COR-L47 (cell line): ENCODE measurements around the gene KLHL29.

Experiments
- DNase-seq: peaks from one replicate; lab custom pipeline; 2025; lab: John Stamatoyannopoulos, UW

The KLHL29 gene

GRCh38 chr2:23659773-23660172 lies 274.8 kb downstream of the KLHL29 start:
- no peak for DNase-seq

- DNase-seq, result no peak
Observed at GRCh38 chr2:23660237-23660636, 275.3 kb downstream of the KLHL29 start.

DNA sequence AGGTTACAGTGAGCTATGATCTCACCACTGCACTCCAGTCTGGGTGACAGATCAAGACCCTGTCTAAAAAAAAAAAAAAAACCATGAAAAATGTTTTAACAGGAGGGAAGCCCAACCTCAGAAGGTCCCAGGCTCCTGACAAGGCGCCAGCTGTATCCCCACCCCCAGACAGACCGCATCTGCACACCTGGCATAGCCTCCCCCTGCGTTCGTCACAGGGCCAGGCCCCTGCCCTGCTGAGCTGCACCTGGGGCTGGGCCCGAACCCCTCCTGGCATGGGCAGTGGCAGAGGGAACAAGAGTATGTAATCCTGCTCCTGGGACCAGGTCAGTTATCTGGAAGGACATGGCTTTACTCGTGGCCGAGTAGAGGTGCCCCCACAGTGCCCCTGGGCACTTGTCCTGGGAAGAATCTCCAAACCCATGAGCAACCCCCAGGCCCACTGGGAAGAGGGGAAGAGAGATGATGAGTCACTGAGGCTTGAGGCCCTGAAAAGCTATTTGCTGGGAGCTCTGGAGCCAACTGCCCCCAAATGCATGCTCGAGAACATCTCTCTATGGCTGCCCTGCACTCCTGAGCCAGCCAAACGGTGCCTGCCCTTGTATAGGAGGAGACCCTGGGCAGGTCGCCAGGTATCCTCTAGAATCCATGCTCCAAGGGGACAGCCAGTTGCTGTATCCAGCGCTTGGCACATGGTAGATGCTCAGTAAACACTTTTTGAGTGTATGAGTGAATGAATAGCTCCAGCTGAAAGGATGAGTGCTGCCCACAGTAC lies 276.5 kb downstream of the KLHL29 start:
- DNase-seq, result no peak

DNA sequence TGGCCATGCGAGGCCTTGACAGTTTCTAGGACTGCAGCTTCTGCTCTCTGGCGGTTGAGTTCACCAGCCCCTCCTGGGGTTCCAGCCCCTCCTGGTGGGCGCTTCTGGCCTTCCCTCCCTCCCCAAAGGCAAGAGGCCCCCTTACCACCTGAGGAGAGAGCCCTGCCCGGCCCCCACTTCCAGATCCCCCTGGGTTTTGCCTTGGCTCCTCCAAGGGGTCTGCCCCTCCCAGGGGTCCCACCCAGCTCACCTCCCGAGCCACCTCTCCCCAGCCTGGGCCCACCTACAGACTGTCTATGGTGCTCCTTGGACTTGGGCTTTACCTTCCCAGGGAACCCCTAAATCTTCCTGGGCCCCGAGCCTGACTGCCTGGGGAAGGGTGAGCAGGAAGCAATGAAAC lies 277.5 kb downstream of the KLHL29 start:
- no peak for DNase-seq

DNA sequence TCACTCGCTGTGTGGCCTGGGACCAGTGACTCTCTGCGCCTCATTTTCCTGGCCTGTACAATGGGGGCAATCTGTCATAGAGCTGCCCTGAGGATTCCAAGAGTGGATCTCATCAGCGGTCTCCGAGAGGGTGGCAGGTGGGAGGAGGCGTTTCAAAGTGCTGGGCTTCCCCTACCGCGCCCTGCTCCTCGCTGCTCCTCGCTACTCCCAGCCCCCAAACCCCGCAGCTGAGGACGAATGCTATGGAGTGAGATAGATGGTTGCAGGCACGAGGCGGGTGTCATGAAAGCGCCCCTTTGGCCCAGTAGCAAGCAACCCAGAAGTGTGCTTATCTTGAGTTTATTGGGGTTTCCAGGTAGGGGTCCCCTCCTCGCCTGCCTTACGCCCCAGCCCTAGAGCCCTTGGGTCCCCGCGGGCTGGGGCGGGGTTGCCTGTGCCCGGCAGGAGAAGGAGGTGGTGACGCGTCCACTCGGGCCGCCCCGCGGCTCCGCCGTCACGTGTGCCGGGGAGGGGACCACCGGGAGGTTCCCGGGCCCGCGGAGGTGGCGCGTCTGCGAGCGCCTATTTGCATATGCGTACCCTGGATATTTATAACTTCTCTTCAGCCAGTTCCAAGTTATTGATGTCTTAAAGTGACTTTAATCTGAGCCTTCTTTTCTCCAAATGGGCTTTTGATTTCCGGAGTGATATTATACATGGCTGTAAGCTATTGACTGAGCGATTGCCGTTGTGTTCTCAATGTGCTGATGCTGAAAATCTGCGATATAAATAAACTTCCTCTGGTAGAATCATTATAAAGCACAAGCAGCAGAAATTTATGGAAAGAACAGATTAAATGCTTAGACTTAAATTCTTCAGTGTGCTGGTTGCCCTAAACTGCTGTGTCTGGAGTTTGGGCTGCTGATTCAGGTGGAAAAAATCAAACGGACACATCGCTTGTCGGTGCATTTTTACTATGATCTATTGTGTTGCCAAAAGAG lies 278.3 kb downstream of the KLHL29 start:
- no peak for DNase-seq

DNA sequence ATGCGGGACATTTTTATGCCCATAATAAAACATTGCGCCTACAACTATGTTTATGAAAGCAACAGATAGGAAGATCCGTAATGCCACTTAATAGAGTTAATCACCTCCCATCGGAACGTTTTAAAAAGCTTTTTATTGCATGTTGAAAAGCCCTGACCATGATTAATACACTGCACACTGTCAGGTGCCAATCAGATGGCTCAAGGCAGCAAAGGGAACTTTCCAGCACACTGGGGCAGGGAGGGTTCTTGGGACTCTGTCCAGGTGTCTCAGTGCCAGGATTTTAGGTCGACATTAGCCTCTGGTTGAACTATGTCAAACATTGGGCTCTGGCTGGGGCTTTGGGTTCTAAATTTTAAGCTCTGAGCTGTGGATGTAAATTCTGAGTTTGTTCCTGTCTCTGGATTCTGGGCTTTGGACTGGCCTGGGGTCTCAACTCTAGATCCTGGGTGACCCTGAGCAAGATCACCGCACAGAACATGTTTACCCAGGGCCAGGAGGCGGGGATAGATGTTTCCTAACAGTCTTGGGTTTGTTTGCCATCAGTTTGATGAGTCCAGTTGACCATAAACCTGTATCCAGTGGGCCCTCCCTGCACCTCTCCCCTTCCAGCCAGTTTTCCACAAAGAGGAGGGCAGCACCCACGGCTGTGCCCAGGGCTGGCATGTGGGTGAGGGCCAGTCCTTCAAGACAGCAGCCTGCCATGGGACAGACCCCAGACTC lies 279.2 kb downstream of the KLHL29 start:
- no peak for DNase-seq

DNA sequence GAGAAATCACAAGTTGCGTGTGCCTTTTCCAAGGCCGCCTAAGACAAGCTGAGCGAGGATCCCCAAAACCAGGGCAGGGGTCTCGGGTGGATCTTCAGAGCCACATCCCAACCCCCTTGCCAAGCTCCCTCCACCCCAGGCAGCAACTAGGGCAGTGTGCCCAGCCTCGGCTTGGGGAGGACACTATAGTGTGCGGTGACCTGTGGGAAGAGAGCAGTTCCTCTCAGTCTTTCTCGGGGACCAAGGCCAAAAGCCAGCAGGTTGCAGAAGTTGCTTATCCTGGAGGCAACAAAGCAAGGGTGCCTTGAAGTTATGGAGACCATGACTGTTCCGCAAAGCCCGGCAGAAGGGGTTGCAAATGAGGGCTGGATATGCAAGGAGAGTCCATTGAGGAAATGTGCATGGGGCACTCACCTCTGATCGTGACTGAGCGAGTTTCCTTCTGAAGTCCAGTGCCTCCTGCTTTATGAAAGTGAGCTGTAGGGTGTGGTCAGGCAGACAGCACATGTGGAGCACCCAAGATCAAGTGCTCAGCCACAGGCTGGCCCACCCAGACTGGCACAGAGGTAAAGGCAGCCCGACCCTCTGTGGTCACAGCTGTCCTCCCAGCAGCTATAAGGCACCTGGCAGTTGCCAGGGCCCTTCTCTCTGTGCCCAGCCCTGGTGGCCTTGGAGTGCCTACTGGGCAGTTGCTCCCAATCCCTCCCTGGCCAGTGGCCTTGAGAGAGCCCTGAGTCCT lies 281.4 kb downstream of the KLHL29 start:
- no peak for DNase-seq

DNA sequence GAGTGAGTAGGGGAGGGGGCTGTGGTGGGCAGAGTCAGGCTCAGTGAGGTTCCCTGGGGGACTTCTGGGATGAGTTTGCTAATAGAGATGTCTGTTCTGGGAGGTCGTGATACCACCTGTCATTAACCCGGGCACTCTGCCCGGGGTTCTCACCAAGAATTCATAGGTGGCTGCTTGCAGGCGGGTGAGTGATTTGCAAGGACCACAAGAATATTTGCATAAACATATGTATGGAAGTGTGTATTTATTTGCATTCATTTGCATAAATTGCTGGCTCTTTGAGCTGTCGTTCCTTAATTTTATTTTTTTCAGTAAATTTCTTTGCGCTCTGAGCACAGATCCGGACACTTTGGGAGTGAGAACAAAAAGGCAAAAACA lies 282.0 kb downstream of the KLHL29 start:
- no peak for DNase-seq

- DNase-seq, result no peak
Observed at GRCh38 chr2:23668756-23669304, 283.9 kb downstream of the KLHL29 start.

DNA sequence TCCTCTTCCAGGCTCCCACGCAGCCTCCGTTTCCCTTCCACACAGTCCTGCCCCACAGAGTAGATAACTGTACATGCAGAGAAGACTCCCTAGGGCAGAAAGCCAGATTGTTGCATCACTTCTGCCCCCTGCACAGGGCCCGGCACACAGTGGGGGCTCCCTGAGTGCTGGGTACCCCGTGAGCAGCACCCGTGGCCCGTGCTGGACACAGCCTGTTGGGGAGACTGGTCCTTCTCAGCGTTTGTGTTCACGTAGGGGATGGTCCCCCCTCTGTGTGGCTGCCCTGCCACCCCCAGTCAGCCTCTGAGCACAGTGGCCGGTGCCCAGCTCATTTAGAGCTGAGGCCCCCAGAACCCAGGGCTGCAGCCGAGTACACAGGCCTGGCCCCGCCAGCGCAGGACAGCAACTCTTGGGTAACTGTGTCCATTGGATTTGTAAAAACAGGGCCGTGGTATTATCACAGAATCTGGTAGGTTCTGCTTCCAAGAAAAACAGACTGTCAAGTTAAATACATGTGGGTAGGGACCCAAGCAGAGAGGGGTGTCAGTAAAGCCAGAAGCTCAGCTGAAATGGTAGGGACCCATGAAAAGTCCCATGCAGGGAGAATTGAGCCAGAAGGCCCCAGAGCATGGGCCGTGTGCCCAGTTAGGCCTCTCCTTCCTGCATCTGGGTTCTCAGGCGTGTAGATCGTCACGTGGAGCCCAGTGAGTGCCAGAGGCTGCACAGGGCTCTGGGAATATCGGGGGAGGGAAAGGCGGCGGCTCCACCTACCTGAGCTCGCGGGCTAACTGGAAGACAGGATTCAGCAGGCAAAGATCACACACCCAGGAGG lies 284.6 kb downstream of the KLHL29 start:
- DNase-seq, result no peak

DNA sequence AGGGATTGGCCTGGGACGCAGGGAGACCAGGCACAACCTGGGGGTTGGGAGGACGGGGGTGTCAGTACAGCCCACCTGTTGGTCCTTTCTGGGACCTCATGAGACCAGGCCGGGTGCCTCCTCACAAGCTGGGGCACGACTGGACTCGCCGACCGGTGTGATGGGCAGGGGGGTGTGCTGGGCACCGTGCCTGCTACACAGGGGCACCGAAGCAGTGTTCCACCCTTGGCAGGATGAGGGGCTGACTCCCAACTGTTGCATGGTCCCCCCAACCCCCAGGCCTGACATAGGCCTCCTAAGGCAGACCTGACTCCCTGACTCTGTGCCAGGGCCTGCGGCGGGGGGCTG lies 285.2 kb downstream of the KLHL29 start:
- no peak for DNase-seq

DNA sequence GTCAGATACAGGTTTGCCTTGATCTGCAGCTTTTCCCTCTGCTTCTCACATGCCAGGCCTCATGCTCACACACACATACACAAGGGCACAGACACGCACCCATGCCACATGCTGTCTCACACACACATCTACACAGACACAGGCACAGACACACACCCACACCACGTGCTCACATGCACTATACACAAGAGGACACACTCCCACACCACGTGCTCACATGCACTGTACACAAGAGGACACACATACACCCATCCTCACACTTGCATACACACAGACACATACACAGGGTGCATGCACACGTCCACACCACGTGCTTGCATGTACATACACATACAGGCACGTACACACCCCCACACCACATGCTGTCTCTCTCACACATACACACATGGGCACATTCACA lies 288.1 kb downstream of the KLHL29 start:
- no peak for DNase-seq

- DNase-seq, result no peak
Observed at GRCh38 chr2:23673830-23674679, 289.1 kb downstream of the KLHL29 start.

DNA sequence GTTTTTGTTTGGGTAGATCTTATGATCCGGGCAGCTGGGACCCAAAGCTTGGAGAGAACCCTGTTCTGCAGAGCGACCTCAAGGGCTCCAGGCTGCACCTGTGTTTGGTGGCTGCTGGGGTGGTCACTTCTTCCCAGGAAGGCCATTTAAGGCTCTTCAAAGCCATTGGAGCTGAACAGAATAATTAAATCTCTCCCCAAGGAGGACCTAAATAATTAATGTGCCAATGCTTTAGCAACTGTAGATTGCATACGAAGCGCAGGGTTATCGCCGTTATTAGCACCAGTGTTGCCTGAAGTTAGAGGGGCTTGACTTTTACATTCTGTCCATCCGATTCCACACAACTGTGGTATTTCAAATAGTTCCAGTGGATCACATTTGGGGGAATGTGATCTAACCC lies 290.5 kb downstream of the KLHL29 start:
- no peak for DNase-seq

DNA sequence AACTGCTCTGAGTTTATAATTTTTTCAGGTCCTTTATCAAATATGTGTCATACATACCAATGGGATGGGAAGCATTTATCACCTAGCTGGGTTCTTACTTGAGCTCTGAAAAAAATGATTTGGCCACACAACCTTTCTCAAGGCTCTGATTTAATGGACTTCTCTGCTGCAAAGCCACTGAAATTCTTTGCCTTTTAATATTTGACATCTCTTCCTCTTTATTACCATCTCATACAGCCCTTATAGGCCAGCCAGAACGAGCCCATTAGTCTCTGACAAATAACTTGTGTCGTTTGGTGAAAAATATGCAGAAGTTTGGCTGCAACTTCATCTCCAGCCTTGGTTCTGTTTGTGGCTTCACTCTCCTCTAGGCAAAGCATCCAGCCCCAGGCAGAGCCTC lies 292.9 kb downstream of the KLHL29 start:
- DNase-seq, result no peak

- no peak for DNase-seq
Observed at GRCh38 chr2:23679044-23679443, 294.1 kb downstream of the KLHL29 start.

DNA sequence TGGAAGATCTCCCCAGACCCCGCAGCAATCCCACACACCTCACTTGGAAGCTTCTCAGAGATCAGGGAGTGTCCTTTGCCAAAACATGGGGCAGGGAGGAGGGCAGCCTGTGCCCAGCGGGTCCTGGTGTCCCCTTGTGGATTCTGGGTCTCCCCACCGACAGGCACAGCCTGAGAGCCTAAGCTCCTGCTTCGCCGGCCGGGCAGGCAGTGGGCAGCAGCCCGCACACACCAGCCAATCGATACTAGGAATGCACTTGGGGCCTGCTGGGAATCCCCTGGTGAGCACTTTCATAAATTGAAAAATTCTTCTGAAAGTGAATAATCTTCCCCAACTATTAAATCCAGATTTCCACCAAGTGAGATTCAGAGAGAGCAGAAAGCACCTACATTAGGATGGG lies 296.0 kb downstream of the KLHL29 start:
- no peak for DNase-seq

- DNase-seq, result peak; percentile 17
Observed at GRCh38 chr2:23681356-23682140, 296.6 kb downstream of the KLHL29 start.

DNA sequence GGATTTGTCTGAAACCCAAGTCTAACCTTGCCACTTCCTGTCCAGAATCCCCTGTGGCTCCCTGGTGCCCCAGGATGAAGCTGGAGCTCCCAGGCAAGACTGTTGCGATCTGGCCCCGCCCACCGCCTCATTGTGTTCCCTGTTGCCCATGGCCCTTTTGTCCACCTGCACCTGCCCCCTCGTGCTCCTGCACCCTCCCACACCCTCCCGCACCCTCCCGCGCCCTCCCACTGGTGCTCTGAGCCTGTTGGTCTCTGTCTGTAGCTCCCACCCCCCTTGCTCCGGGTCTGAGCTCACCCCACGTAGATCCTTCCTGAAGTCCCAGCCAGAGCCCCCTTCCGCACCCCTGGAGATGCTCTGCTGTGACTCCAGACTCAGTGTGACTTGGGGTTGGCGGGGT lies 297.5 kb downstream of the KLHL29 start:
- no peak for DNase-seq
